A549 treated with Mapracorat at 1 μM for 4 hours (cell line): ENCODE measurements around the gene NMUR1. TPM values are rescaled to one million over a fixed set of nuclear protein-coding genes. Genes with fewer than 3 reads are reported as not detected.

Experiments
- total RNA-seq: library from RNA; stranded (reverse); fragments of 200-300 nt; extraction: Qiagen RNA extraction; gene quantifications from 5 replicates; pipeline ENCODE4 v1.2.3, GENCODE V29; 2022

NMUR1 gene
- not detected in 5 replicates for total RNA-seq

GRCh38 chr2:231530099-231531011 is at the start of gene NMUR1:
NMUR1 (minus strand) TSS chr2:231530445; CDS start chr2:231530361, 84 bp downstream.

Other genes with a start within 250 kb of the NMUR1 start
- 1.8 to 2.8 TPM (median 2.4 TPM) in 5 replicates for gene B3GNT7, start 134.7 kb downstream of the NMUR1 start, total RNA-seq
- gene NCL, start 66.0 kb downstream of the NMUR1 start, total RNA-seq = 779 to 864 TPM (median 785 TPM) in 5 replicates
- not detected in 5 replicates for gene TEX44, start 62.4 kb upstream of the NMUR1 start, total RNA-seq
- gene PTMA, start 178.1 kb upstream of the NMUR1 start, total RNA-seq = 1,527 to 1,675 TPM (median 1,538 TPM) in 5 replicates